OCI-LY3 (cell line): ENCODE data around the gene MEF2B.
A peak's percentile ranks its signal among the peaks of the same experiment; 100 is the strongest.

Experiments used
- H2AFZ ChIP-seq: fragments of 200-600, 300-600 bp; shearing (Covaris generic); 2 replicates; pipeline ENCODE4 v1.6.0; 2014; ENCODE audit warnings: antibody characterized with exemption, low read depth, low read length
- H3K27ac ChIP-seq: fragments of 200-600, 300-600 bp; sonication (generic); 2 replicates; pipeline ENCODE4 v1.5.1; 2014; ENCODE audit warnings: mild to moderate bottlenecking, low read length, moderate library complexity, mixed read lengths
- H3K27me3 ChIP-seq: fragments of 200-600, 300-600 bp; sonication (generic); 2 replicates; pipeline ENCODE4 v1.6.1; 2014; ENCODE audit warnings: low read depth, low read length, mixed read lengths
- H3K36me3 ChIP-seq: fragments of 200-600, 300-600 bp; sonication (generic); replicated peaks from 2 replicates; pipeline ENCODE3; 2014; ENCODE audit warnings: low read depth, low read length, mixed read lengths
- H3K4me1 ChIP-seq: fragments of 300-600, 200-600 bp; sonication (generic); 2 replicates; pipeline ENCODE4 v1.6.1; 2014; ENCODE audit warnings: low read length, mixed read lengths
- H3K4me2 ChIP-seq: fragments of 200-600, 300-600 bp; sonication (generic); 2 replicates; pipeline ENCODE4 v1.6.1; 2014; ENCODE audit warnings: low read length, mixed read lengths
- H3K4me3 ChIP-seq: fragments of 300-600, 200-600 bp; sonication (generic); 2 replicates; pipeline ENCODE4 v1.5.1; 2014; ENCODE audit warnings: antibody characterized with exemption, mild to moderate bottlenecking, low read length, moderate library complexity
- H3K79me2 ChIP-seq: fragments of 300-600, 200-600 bp; shearing (Covaris generic); 2 replicates; pipeline ENCODE4 v1.6.1; 2014; ENCODE audit warnings: mild to moderate bottlenecking, low read length, mixed read lengths
- H3K9ac ChIP-seq: fragments of 300-600, 200-600 bp; shearing (Covaris generic); 2 replicates; pipeline ENCODE4 v1.6.0; 2014; ENCODE audit warnings: mild to moderate bottlenecking, low read length, moderate library complexity
- H3K9me3 ChIP-seq: fragments of 200-600, 300-600 bp; shearing (Covaris generic); 2 replicates; pipeline ENCODE4 v1.6.1; 2014; ENCODE audit warnings: low read length, mixed read lengths; ENCODE audit not compliant: insufficient read depth
- H4K20me1 ChIP-seq: fragments of 200-600, 300-600 bp; sonication (generic); 2 replicates; pipeline ENCODE4 v1.6.1; 2016; ENCODE audit warnings: low read length, mixed read lengths; ENCODE audit not compliant: insufficient read depth
- CTCF ChIP-seq: fragments of 200-600, 300-600 bp; sonication (generic); IDR thresholded peaks from 2 replicates; pipeline ENCODE4 v1.5.1; 2014; ENCODE audit warnings: antibody characterized with exemption, low read length, low read depth
- EZH2phosphoT487 ChIP-seq: fragments of 200-600 bp; shearing (Covaris generic); IDR thresholded peaks from 2 replicates; pipeline ENCODE4 v1.6.1; 2018; ENCODE audit warnings: antibody characterized with exemption, mixed run types, low read depth

Gene MEF2B

GRCh38 chr19:19162495-19162894 is 7.6 kb downstream of the MEF2B start:
- peaks cover 5% of the 10 kb centered on the region for H3K36me3 ChIP-seq
- H3K79me2 ChIP-seq = peaks cover 8% of the 10 kb centered on the region; the same call in 1 of the 2 replicates
- peaks cover 1% of the 10 kb centered on the region; the same call in 1 of the 2 replicates for H4K20me1 ChIP-seq
- H3K4me2 ChIP-seq = no peak overlapping the region
- TF ChIP-seq EZH2phosphoT487 (no peak), CTCF (no peak)
- no peak overlapping the region for H3K27ac ChIP-seq
- peaks cover 44% of the 10 kb centered on the region for H3K4me1 ChIP-seq
- no peak overlapping the region for H3K4me3 ChIP-seq
- no peaks in the 10 kb centered on the region for H3K27me3 ChIP-seq
- no peaks in the 10 kb centered on the region for H3K9me3 ChIP-seq
- H2AFZ ChIP-seq = no peak overlapping the region
- no peak overlapping the region for H3K9ac ChIP-seq

GRCh38 chr19:19160461-19161035 is 9.5 kb downstream of the MEF2B start:
- peaks cover 8% of the 10 kb centered on the region; the same call in 1 of the 2 replicates for H3K79me2 ChIP-seq
- H3K4me2 ChIP-seq = peak overlapping the region; percentile 85

GRCh38 chr19:19159534-19159933 is 10.5 kb downstream of the MEF2B start:
- Histone ChIP-seq H4K20me1 (no peaks in the 10 kb centered on the region), H3K27ac (peak overlapping the region; percentile 85), H3K9me3 (no peaks in the 10 kb centered on the region), H3K9ac (peak overlapping the region; percentile 54; the same call in 1 of the 2 replicates), H3K4me2 (peak overlapping the region; percentile 85), H3K4me3 (peak overlapping the region; percentile 3; the same call in 1 of the 2 replicates), H3K27me3 (no peaks in the 10 kb centered on the region), H3K4me1 (peaks cover 73% of the 10 kb centered on the region), H2AFZ (no peak overlapping the region), H3K36me3 (peaks cover 11% of the 10 kb centered on the region), H3K79me2 (peaks cover 8% of the 10 kb centered on the region; the same call in 1 of the 2 replicates)
- TF ChIP-seq EZH2phosphoT487 = no peak
- TF ChIP-seq CTCF = no peak

More at GRCh38 chr19:19160461-19161035, 9.5 kb downstream of the MEF2B start:
- H3K4me3 ChIP-seq = peak overlapping the region; percentile 67
- H2AFZ ChIP-seq = no peak overlapping the region
- no peaks in the 10 kb centered on the region; the same call in 1 of the 2 replicates for H4K20me1 ChIP-seq
- no peak for TF ChIP-seq EZH2phosphoT487
- TF ChIP-seq CTCF = no peak
- H3K9me3 ChIP-seq = no peaks in the 10 kb centered on the region
- H3K9ac ChIP-seq = peak overlapping the region; percentile 74
- H3K27me3 ChIP-seq = no peaks in the 10 kb centered on the region
- peaks cover 62% of the 10 kb centered on the region for H3K4me1 ChIP-seq
- peak overlapping the region; percentile 85 for H3K27ac ChIP-seq
- peaks cover 10% of the 10 kb centered on the region for H3K36me3 ChIP-seq

GRCh38 chr19:19157808-19158207 is 12.3 kb downstream of the MEF2B start:
- Histone ChIP-seq H3K36me3 (peaks cover 12% of the 10 kb centered on the region), H3K4me1 (peaks cover 78% of the 10 kb centered on the region), H3K9ac (no peak overlapping the region), H3K79me2 (peaks cover 8% of the 10 kb centered on the region; the same call in 1 of the 2 replicates), H3K27ac (peak overlapping the region; percentile 60), H3K4me2 (peak overlapping the region; percentile 32), H4K20me1 (no peaks in the 10 kb centered on the region), H3K4me3 (no peak overlapping the region), H3K27me3 (no peaks in the 10 kb centered on the region), H3K9me3 (no peaks in the 10 kb centered on the region), H2AFZ (no peak overlapping the region)
- TF ChIP-seq CTCF (no peak), EZH2phosphoT487 (no peak)
